IPS-NIHi11 (cell line): Measurements from ENCODE around the gene SNX19.
A peak's percentile ranks its signal among the peaks of the same experiment; 100 is the strongest.
"Not testable (repeated sequence)": the region's sequence is repeated elsewhere in the genome, so short reads cannot be mapped to it uniquely, and the experiment has no call there.

Experiments
- DNase-seq: peaks from one replicate; pipeline ENCODE4 v3.0.0; 2012; ENCODE audit warnings: mixed read lengths, low spot score

The SNX19 gene

GRCh38 chr11:130873761-130874160 is 42.5 kb downstream of the SNX19 start:
- DNase-seq = no peak

GRCh38 chr11:130872981-130873380 is 43.3 kb downstream of the SNX19 start:
- DNase-seq = no peak

- DNase-seq = no peak
Observed at GRCh38 chr11:130872513-130872912, 43.8 kb downstream of the SNX19 start.

- no peak for DNase-seq
Observed at GRCh38 chr11:130872102-130872501, 44.2 kb downstream of the SNX19 start.

- DNase-seq = no peak
Observed at GRCh38 chr11:130871616-130872015, 44.7 kb downstream of the SNX19 start.

GRCh38 chr11:130868721-130869390 is 47.4 kb downstream of the SNX19 start:
- DNase-seq = no peak

GRCh38 chr11:130868086-130868710 is 48.1 kb downstream of the SNX19 start:
- no peak for DNase-seq

GRCh38 chr11:130866831-130867230 is 49.4 kb downstream of the SNX19 start:
- no peak for DNase-seq

- DNase-seq = no peak
Observed at GRCh38 chr11:130865774-130866114, 50.5 kb downstream of the SNX19 start.

GRCh38 chr11:130865091-130865773 is 51.0 kb downstream of the SNX19 start:
- DNase-seq = peak; percentile 41

- peak; percentile 93 for DNase-seq
Observed at GRCh38 chr11:130861902-130862860, 54.1 kb downstream of the SNX19 start.

- no peak for DNase-seq
Observed at GRCh38 chr11:130861283-130861682, 55.0 kb downstream of the SNX19 start.

- DNase-seq = no peak
Observed at GRCh38 chr11:130859886-130860285, 56.4 kb downstream of the SNX19 start.

GRCh38 chr11:130858215-130858614 is 58.1 kb downstream of the SNX19 start:
- DNase-seq = peak; percentile 81

GRCh38 chr11:130855707-130856106 is 60.6 kb downstream of the SNX19 start:
- DNase-seq = not testable (repeated sequence)

- DNase-seq = no peak
Observed at GRCh38 chr11:130854483-130854882, 61.8 kb downstream of the SNX19 start.

GRCh38 chr11:130852589-130852988 is 63.7 kb downstream of the SNX19 start:
- no peak for DNase-seq

GRCh38 chr11:130850185-130850944 is 65.9 kb downstream of the SNX19 start:
- DNase-seq = no peak

- no peak for DNase-seq
Observed at GRCh38 chr11:130849215-130849568, 67.1 kb downstream of the SNX19 start.

- DNase-seq = no peak
Observed at GRCh38 chr11:130848361-130849214, 67.7 kb downstream of the SNX19 start.

- no peak for DNase-seq
Observed at GRCh38 chr11:130847517-130847916, 68.8 kb downstream of the SNX19 start.
